Keratinocyte (primary cell): Measurements from ENCODE around the gene SUPT6H.

Experiments
- CTCF ChIP-seq, 3 experiments: IDR thresholded peaks in 1 of 3; conservative IDR thresholded peaks in 1 of 3; optimal IDR thresholded peaks in 1 of 3; 2 replicates in 2 of 3; 3 replicates in 1 of 3; pipeline versions ENCODE3 to v1.5.1; 2011; ENCODE audit warnings: low read length in 3 of 3, mild to moderate bottlenecking in 3 of 3, moderate library complexity in 2 of 3, control low read depth in 1 of 3, inconsistent platforms in 1 of 3; ENCODE audit not compliant: insufficient read depth in 2 of 3; ENCODE audit errors: extremely low read depth in 1 of 3
- EZH2 ChIP-seq: IDR thresholded peaks from one replicate; pipeline ENCODE4 v1.6.1; 2012; ENCODE audit warnings: inconsistent platforms, mild to moderate bottlenecking, low read length, moderate library complexity

DNA sequence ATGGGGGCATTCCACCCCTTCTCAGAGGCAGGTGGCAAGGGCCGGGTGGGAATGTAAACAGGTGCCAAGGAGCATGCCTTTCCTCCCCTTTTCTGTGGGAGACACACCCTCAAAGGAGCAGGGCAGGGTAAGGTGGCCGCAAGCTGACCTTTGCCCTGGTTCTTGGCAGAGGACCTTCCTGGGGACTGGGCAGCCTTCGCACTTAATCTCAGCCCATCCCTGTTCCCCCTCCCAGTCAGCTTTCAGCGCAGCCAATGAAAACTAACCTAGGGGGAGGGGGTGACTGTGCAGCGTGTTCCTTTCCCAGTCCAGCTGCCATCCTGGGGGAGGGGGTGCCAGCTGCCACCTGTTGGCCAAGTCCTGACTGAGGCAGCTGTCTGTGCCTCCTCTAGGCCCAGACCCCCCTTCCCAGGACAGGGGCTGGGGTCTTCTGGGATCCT is 84.6 kb downstream of the SUPT6H start:
- TF ChIP-seq CTCF (optimal IDR thresholded peaks at IDR 0.05 in 1 of 3, IDR thresholded peaks at IDR 0.05 in 1 of 3, conservative IDR thresholded peaks at IDR 0.05 in 1 of 3; ENCODE audit: extremely low read depth in 1 of 3, insufficient read depth in 2 of 3, low read length in 3 of 3) (no peak), EZH2 (no peak)
